ENCODE measurements around the gene UBL3.

The UBL3 gene

GRCh38 chr13:29760544-29760943 lies 89.9 kb downstream of the UBL3 start:
- POLR2A ChIA-PET, result no interaction called here
- Histone ChIP-seq H3K4me1 (ENCODE audit: control insufficient read depth, insufficient read depth, low read length) (no peaks in the 10 kb centered on the region), H3K9me3 (ENCODE audit: control insufficient read depth, insufficient read depth, low read depth, low read length) (no peaks in the 10 kb centered on the region), H3K4me3 (ENCODE audit: low read depth, low read length) (no peak overlapping the region), H3K27ac (ENCODE audit: extremely low read depth, low read depth, low read length) (no peak overlapping the region), H3K36me3 (ENCODE audit: control insufficient read depth in 2 of 2, insufficient read depth in 1 of 2, low read length in 2 of 2) (no peaks in the 10 kb centered on the region)
- CTCF ChIA-PET, result no interaction called here
- TF ChIP-seq ZSCAN18 (tag by site-specific recombination; IDR thresholded peaks at IDR 0.05) (no peak), BCL11B (tag by site-specific recombination; IDR thresholded peaks at IDR 0.05; ENCODE audit: low read depth) (no peak), ZNF707 (tag by site-specific recombination; IDR thresholded peaks at IDR 0.05) (no peak)

GRCh38 chr13:29758531-29759114 lies 91.8 kb downstream of the UBL3 start:
- Histone ChIP-seq H3K36me3 (ENCODE audit: control insufficient read depth in 2 of 2, insufficient read depth in 1 of 2, low read length in 2 of 2) (no peaks in the 10 kb centered on the region), H3K27ac (ENCODE audit: extremely low read depth, low read depth, low read length) (no peak overlapping the region), H3K4me3 (ENCODE audit: low read depth, low read length) (no peak overlapping the region), H3K9me3 (ENCODE audit: control insufficient read depth, insufficient read depth, low read depth, low read length) (no peaks in the 10 kb centered on the region), H3K4me1 (ENCODE audit: control insufficient read depth, insufficient read depth, low read length) (no peaks in the 10 kb centered on the region)
- POLR2A ChIA-PET, result no interaction called here
- CTCF ChIA-PET, result no interaction called here
- no peak for TF ChIP-seq ZNF174 (tag by site-specific recombination; IDR thresholded peaks at IDR 0.05)
- no peak for TF ChIP-seq ZNF596 (tag by site-specific recombination; IDR thresholded peaks at IDR 0.05)
- TF ChIP-seq SCRT2 (tag by site-specific recombination; IDR thresholded peaks at IDR 0.05), result no peak
- no peak for TF ChIP-seq ZNF48 (tag by site-specific recombination; IDR thresholded peaks at IDR 0.05)
- TF ChIP-seq ZNF560 (tag by site-specific recombination; IDR thresholded peaks at IDR 0.05; ENCODE audit: borderline replicate concordance), result no peak
- TF ChIP-seq REPIN1 (tag by site-specific recombination; IDR thresholded peaks at IDR 0.05; ENCODE audit: low read depth), result no peak
- no peak for TF ChIP-seq ZSCAN30 (tag by site-specific recombination; IDR thresholded peaks at IDR 0.05)
- TF ChIP-seq MZF1 (tag by site-specific recombination; IDR thresholded peaks at IDR 0.05; ENCODE audit: borderline replicate concordance), result no peak
- no peak for TF ChIP-seq TCF7L2 (IDR thresholded peaks at IDR 0.05; ENCODE audit: borderline replicate concordance, low read depth, low read length)

GRCh38 chr13:29756506-29756905 lies 93.9 kb downstream of the UBL3 start:
- CTCF ChIA-PET, result interaction anchor here (0.6 kb wide), 1 partner anchor 358 kb away, joined by 4 read pairs; no protein-coding TSS in a partner anchor
- no peaks in the 10 kb centered on the region for H3K4me1 ChIP-seq (ENCODE audit: control insufficient read depth, insufficient read depth, low read length)
- no peak overlapping the region for H3K27ac ChIP-seq (ENCODE audit: extremely low read depth, low read depth, low read length)
- H3K9me3 ChIP-seq (ENCODE audit: control insufficient read depth, insufficient read depth, low read depth, low read length), result no peaks in the 10 kb centered on the region
- H3K4me3 ChIP-seq (ENCODE audit: low read depth, low read length), result no peak overlapping the region
- H3K36me3 ChIP-seq (ENCODE audit: control insufficient read depth in 2 of 2, insufficient read depth in 1 of 2, low read length in 2 of 2), result no peaks in the 10 kb centered on the region
- POLR2A ChIA-PET, result interaction anchor here (0.6 kb wide), 1 partner anchor 214 kb away, joined by 5 read pairs; no protein-coding TSS in a partner anchor
- no peak for TF ChIP-seq ATF2 (tag by site-specific recombination; IDR thresholded peaks at IDR 0.05; ENCODE audit: low read depth)
- no peak for TF ChIP-seq KLF9 (tag by site-specific recombination; IDR thresholded peaks at IDR 0.05; ENCODE audit: low read depth)
- no peak for TF ChIP-seq ZSCAN5A (tag by site-specific recombination; IDR thresholded peaks at IDR 0.05)
- TF ChIP-seq TRIM28 (IDR thresholded peaks at IDR 0.05; ENCODE audit: borderline replicate concordance, low read length), result no peak
- TF ChIP-seq GLIS2 (tag by site-specific recombination; IDR thresholded peaks at IDR 0.05), result no peak
- TF ChIP-seq ZNF221 (tag by site-specific recombination; IDR thresholded peaks at IDR 0.05; ENCODE audit: borderline replicate concordance), result no peak
- no peak for TF ChIP-seq ZNF19 (tag by site-specific recombination; IDR thresholded peaks at IDR 0.05; ENCODE audit: low read depth)
- no peak for TF ChIP-seq ZNF148 (tag by site-specific recombination; IDR thresholded peaks at IDR 0.05; ENCODE audit: borderline replicate concordance)
- TF ChIP-seq GLI4 (tag by site-specific recombination; IDR thresholded peaks at IDR 0.05), result no peak
- TF ChIP-seq ZNF354C (tag by site-specific recombination; IDR thresholded peaks at IDR 0.05; ENCODE audit: borderline replicate concordance, low read depth), result no peak
- no peak for TF ChIP-seq ZNF544 (tag by site-specific recombination; IDR thresholded peaks at IDR 0.05)
- TF ChIP-seq ZNF211 (tag by site-specific recombination; IDR thresholded peaks at IDR 0.05; ENCODE audit: low read depth), result no peak
- TF ChIP-seq ZNF404 (tag by site-specific recombination; IDR thresholded peaks at IDR 0.05), result no peak
